Prostate gland (tissue), 2 donors: ENCODE data around the gene JAKMIP2.

Experiments used
- CTCF ChIP-seq, 4 experiments: fragments of 200-600 bp in 2 of 4; fragments of 450-650 bp in 2 of 4; sonication (generic) in 2 of 4; IDR thresholded peaks; 1 replicate in 3 of 4; 2 replicates in 1 of 4; pipeline ENCODE4 v1.5.1; 2016 to 2019; ENCODE audit warnings: antibody characterized with exemption in 4 of 4, mild to moderate bottlenecking in 2 of 4, moderate library complexity in 2 of 4
- POLR2AphosphoS5 ChIP-seq: sonication (generic); formaldehyde crosslinking; IDR thresholded peaks from one replicate; pipeline ENCODE4 v1.6.1; 2017; ENCODE audit warnings: antibody characterized with exemption

DNA sequence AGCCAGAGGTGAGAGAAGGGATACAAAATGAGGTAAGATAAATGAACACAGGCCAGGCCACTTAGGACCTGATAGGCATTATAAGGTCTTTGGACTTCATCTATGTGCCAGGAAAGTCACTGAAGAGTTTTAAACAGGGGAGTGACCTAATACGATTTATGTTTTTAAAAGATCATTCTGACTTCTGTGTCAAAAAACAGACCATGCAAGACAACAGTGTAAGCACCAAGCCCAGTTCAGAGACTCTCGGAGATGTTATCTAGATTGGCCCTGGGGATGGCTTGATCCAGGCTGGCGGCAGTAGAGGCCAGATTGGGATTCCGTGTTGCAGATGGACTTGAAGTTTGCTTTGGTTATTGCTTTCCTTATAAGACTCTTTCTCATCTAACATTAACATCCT lies 229.6 kb downstream of the JAKMIP2 start:
- TF ChIP-seq CTCF (IDR thresholded peaks at IDR 0.05) = no peak
- TF ChIP-seq POLR2AphosphoS5 = no peak
